Lung (tissue), 12 donors: ENCODE measurements around the gene ZER1. TPM values are rescaled to one million over a fixed set of nuclear protein-coding genes. Genes with fewer than 3 reads are reported as not detected.

Experiments used
- ATAC-seq: fragments of 200-7000 bp; cut with Tn5 transposase; one replicate; pipeline ENCODE4 v1.9.1; 2020; ENCODE audit warnings: moderate number of reproducible peaks; ENCODE audit not compliant: insufficient read depth, low FRiP score
- DNase-seq, 3 donors: peaks; one replicate each; pipeline ENCODE4 v3.0.0-alpha.2; 2013 to 2017
- H3K27ac ChIP-seq, 2 donors: one replicate each; pipeline ENCODE4 v1.5.1; 2013; ENCODE audit warnings: mild to moderate bottlenecking in 2 of 2, moderate library complexity in 2 of 2, control low read depth in 1 of 2, inconsistent platforms in 1 of 2, low read depth in 1 of 2, low read length in 1 of 2
- H3K27me3 ChIP-seq, 3 donors: one replicate each; pipeline ENCODE4 v1.5.1; 2013; ENCODE audit warnings: low read length in 2 of 3; ENCODE audit not compliant: control insufficient read depth in 3 of 3, insufficient read depth in 3 of 3
- H3K36me3 ChIP-seq, 4 donors: one replicate each; pipeline ENCODE4 v1.5.1; 2013; ENCODE audit warnings: low read length in 4 of 4, mild to moderate bottlenecking in 1 of 4, moderate library complexity in 1 of 4; ENCODE audit not compliant: control insufficient read depth in 4 of 4, insufficient read depth in 4 of 4
- H3K4me1 ChIP-seq, 5 donors: one replicate each; pipeline ENCODE4 v1.5.1; 2013; ENCODE audit warnings: low read length in 5 of 5, mild to moderate bottlenecking in 2 of 5, moderate library complexity in 1 of 5; ENCODE audit not compliant: control insufficient read depth in 5 of 5, insufficient read depth in 5 of 5
- H3K4me3 ChIP-seq: one replicate; pipeline ENCODE4 v1.5.1; 2013; ENCODE audit warnings: mild to moderate bottlenecking, control low read depth, moderate library complexity
- H3K9ac ChIP-seq, 2 donors: one replicate each; pipeline ENCODE4 v1.5.1; 2013; ENCODE audit warnings: low read length in 2 of 2, control low read depth in 1 of 2; ENCODE audit not compliant: insufficient read depth in 1 of 2
- H3K9me3 ChIP-seq, 4 donors: one replicate each; pipeline ENCODE4 v1.5.1; 2013; ENCODE audit warnings: low read length in 3 of 4, mild to moderate bottlenecking in 1 of 4, moderate library complexity in 1 of 4; ENCODE audit not compliant: control insufficient read depth in 4 of 4, insufficient read depth in 3 of 4
- WGBS, 2 donors: extraction: QIAGEN DNeasy Blood & Tissue Kit; methylation state at CpG; one replicate each; pipeline ENCODE4 v1.1.7; 2013; 5-methylcytosine and 5-hydroxymethylcytosine counted together
- polyA plus RNA-seq, 2 donors: library from polyadenylated mRNA; stranded (reverse); fragments of 200-250 nt; gene quantifications; one replicate each; pipeline ENCODE4 v1.2.1, GENCODE V29; 2013
- total RNA-seq, 2 donors: library from RNA; depleted of rRNA in 1 of 2; stranded (reverse); fragments of >200 nt in 1 of 2; gene quantifications; one replicate each; pipeline ENCODE4 v1.2.1, GENCODE V29; 2014 to 2021
- TF ChIP-seq, protein P1 (sequence below): IDR thresholded peaks from 2 replicates; pipeline ENCODE4 v1.5.1; 2012; ENCODE audit warnings: mild to moderate bottlenecking; ENCODE audit errors: control extremely low read depth, extremely low read depth
- donor health status: control.
- donor health status: control.
- donor health status: Bipolar disorder and iron deficiency.
- donor health status: healthy.
- donor health status: DM: yes; HTN: yes; CAD: no.

The ZER1 gene
- total and polyA plus RNA-seq, 4 donors = 17.6 to 39.0 (median 28.4) TPM

DNA sequence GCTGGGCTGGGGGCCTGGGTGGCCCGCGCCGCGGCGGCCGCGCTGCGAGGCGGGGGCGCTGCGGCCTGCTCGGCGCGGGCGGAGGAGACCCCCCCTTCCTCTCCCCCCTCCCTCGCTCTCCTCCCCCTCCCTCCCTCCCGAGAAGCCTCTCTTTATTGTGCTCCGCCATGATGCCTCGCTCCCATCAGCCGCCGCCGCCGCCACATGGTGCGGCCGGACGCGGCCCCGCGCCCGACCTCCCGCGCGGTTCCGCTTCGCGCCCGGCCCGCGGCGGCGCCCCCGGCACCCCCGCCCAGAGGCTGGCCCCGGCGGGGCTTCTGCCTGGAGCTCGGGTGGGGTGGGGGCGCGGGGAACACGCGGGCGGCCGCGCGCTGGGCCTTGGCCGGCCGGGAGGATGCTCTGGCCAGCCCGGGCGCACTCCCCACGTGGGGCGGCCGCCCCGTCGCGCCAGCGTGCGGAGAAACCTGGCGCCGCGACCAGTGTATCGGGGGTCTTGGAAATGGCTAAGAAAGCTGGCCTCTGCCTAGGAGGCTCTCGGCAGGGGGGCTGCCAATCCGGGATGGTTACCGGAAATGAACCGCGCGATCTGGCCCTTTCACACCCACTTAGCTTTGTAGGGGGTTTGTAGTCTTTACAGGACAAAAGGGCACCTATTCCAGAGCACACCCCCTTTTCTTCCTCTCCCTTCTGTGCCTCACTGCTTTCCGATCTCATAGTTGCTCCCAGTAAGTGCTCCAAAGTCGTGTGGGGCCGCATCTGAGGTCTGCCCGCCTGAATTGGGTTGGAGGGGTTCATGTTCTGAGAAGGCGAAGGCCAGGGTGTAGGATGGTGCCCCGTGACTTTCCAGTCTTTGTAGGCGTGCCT is 81.7 kb downstream of the ZER1 start:
- TF ChIP-seq, protein P1, sequence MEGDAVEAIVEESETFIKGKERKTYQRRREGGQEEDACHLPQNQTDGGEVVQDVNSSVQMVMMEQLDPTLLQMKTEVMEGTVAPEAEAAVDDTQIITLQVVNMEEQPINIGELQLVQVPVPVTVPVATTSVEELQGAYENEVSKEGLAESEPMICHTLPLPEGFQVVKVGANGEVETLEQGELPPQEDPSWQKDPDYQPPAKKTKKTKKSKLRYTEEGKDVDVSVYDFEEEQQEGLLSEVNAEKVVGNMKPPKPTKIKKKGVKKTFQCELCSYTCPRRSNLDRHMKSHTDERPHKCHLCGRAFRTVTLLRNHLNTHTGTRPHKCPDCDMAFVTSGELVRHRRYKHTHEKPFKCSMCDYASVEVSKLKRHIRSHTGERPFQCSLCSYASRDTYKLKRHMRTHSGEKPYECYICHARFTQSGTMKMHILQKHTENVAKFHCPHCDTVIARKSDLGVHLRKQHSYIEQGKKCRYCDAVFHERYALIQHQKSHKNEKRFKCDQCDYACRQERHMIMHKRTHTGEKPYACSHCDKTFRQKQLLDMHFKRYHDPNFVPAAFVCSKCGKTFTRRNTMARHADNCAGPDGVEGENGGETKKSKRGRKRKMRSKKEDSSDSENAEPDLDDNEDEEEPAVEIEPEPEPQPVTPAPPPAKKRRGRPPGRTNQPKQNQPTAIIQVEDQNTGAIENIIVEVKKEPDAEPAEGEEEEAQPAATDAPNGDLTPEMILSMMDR = no peak

GRCh38 chr9:128689293-128689774 is 82.4 kb downstream of the ZER1 start:
- peaks cover 9 to 40% (median 17%) of the 10 kb centered on the region in 5 donors for H3K4me1 ChIP-seq
- DNase-seq = no peak
- WGBS, 2 donors = 1% methylated on average over 36 to 79 of the region's 80 CpGs

More for the DNA sequence above, 81.7 kb downstream of the ZER1 start:
- 0% methylated on average over 33 to 83 of the region's 83 CpGs for WGBS, 2 donors
- Histone ChIP-seq H3K27ac (peak overlapping the region; percentile 73 to 99), H3K9me3 (no peaks in the 10 kb centered on the region), H3K9ac (peak overlapping the region; percentile 49 to 90), H3K36me3 (peaks cover 3 to 28% (median 19%) of the 10 kb centered on the region in 4 donors), H3K27me3 (no peaks in the 10 kb centered on the region), H3K4me1 (peaks cover 4 to 32% (median 10%) of the 10 kb centered on the region in 5 donors), H3K4me3 (peak overlapping the region; percentile 64)
- ATAC-seq (no peak), DNase-seq (peak; percentile 56 to 79 (median 72))

GRCh38 chr9:128688501-128689292 is 83.0 kb downstream of the ZER1 start, which contains the start of gene SET:
Gene SET (plus strand): TSS chr9:128689222. CDS start chr9:128689583, 361 bp downstream.
- Histone ChIP-seq H3K36me3 (peaks cover 1 to 20% (median 13%) of the 10 kb centered on the region in 4 donors), H3K27me3 (no peaks in the 10 kb centered on the region), H3K27ac (peak within 1 kb of the TSS; percentile 97 to 99), H3K9me3 (no peaks in the 10 kb centered on the region), H3K4me3 (peak within 1 kb of the TSS; percentile 75), H3K9ac (peak within 1 kb of the TSS; percentile 80 to 82), H3K4me1 (peaks cover 9 to 46% (median 17%) of the 10 kb centered on the region in 5 donors)
- 2 to 3% methylated on average over 38 to 93 of the region's 93 CpGs for WGBS, 2 donors
- peak; percentile 91 for ATAC-seq
- peak; percentile 96 to 99 (median 97) for DNase-seq
- TF ChIP-seq, protein P1 = no peak

More at GRCh38 chr9:128689293-128689774, 82.4 kb downstream of the ZER1 start:
- TF ChIP-seq, protein P1 = no peak
- H3K36me3 ChIP-seq = peaks cover 2 to 26% (median 16%) of the 10 kb centered on the region in 4 donors
- peak overlapping the region; percentile 75 for H3K4me3 ChIP-seq
- H3K9ac ChIP-seq = no peak overlapping the region
- peak overlapping the region; percentile 91 to 99 for H3K27ac ChIP-seq
- no peaks in the 10 kb centered on the region for H3K27me3 ChIP-seq
- peak; percentile 4 for ATAC-seq
- H3K9me3 ChIP-seq = no peaks in the 10 kb centered on the region
